Measurements from ENCODE around the gene ZSWIM1. TPM values are rescaled to one million over a fixed set of nuclear protein-coding genes. Genes with fewer than 3 reads are reported as not detected.
A peak's percentile ranks its signal among the peaks of the same experiment; 100 is the strongest.
"Not testable (repeated sequence)": the region's sequence is repeated elsewhere in the genome, so short reads cannot be mapped to it uniquely, and the experiment has no call there.

Gene ZSWIM1
- total RNA-seq, 1 donor from 2014 or later: 16.2 TPM

GRCh38 chr20:45867136-45867818 is 13.8 kb upstream of the ZSWIM1 start:
- no peak overlapping the region for H3K4me3 ChIP-seq (ENCODE audit: low read depth, low read length)

GRCh38 chr20:45867819-45868176 is 13.2 kb upstream of the ZSWIM1 start:
- H3K4me3 ChIP-seq (ENCODE audit: low read depth, low read length): no peak overlapping the region
- peak; percentile 31 for DNase-seq (ENCODE audit: low read depth)
- no peaks in the 10 kb centered on the region for H3K36me3 ChIP-seq (ENCODE audit: control insufficient read depth, insufficient read depth, low read length)
- no peak for TF ChIP-seq CTCF (IDR thresholded peaks at IDR 0.05; ENCODE audit: insufficient read depth, low read length, poor library complexity, severe bottlenecking)
- H3K27me3 ChIP-seq (ENCODE audit: control insufficient read depth, insufficient read depth, low read length): no peaks in the 10 kb centered on the region

More at GRCh38 chr20:45867136-45867818, 13.8 kb upstream of the ZSWIM1 start:
- DNase-seq (ENCODE audit: low read depth): no peak
- Histone ChIP-seq H3K36me3 (ENCODE audit: control insufficient read depth, insufficient read depth, low read length) (no peaks in the 10 kb centered on the region), H3K27me3 (ENCODE audit: control insufficient read depth, insufficient read depth, low read length) (no peaks in the 10 kb centered on the region)
- no peak for TF ChIP-seq CTCF (IDR thresholded peaks at IDR 0.05; ENCODE audit: insufficient read depth, low read length, poor library complexity, severe bottlenecking)

- Histone ChIP-seq H3K4me3 (ENCODE audit: low read depth, low read length) (no peak overlapping the region), H3K36me3 (ENCODE audit: control insufficient read depth, insufficient read depth, low read length) (no peaks in the 10 kb centered on the region), H3K27me3 (ENCODE audit: control insufficient read depth, insufficient read depth, low read length) (no peaks in the 10 kb centered on the region)
- TF ChIP-seq CTCF (IDR thresholded peaks at IDR 0.05; ENCODE audit: insufficient read depth, low read length, poor library complexity, severe bottlenecking): no peak
- DNase-seq (ENCODE audit: low read depth): no peak
These were observed 8.4 kb upstream of the ZSWIM1 start for GRCh38 chr20:45872626-45873025.

- DNase-seq (ENCODE audit: low read depth): no peak
- Histone ChIP-seq H3K4me3 (ENCODE audit: low read depth, low read length) (no peak overlapping the region), H3K27me3 (ENCODE audit: control insufficient read depth, insufficient read depth, low read length) (no peaks in the 10 kb centered on the region), H3K36me3 (ENCODE audit: control insufficient read depth, insufficient read depth, low read length) (no peaks in the 10 kb centered on the region)
- TF ChIP-seq CTCF (IDR thresholded peaks at IDR 0.05; ENCODE audit: insufficient read depth, low read length, poor library complexity, severe bottlenecking): no peak
These were observed 7.5 kb upstream of the ZSWIM1 start for GRCh38 chr20:45873409-45874103.

- not testable (repeated sequence) for H3K4me3 ChIP-seq (ENCODE audit: low read depth, low read length); H3K36me3 ChIP-seq (ENCODE audit: control insufficient read depth, insufficient read depth, low read length)
These were observed 6.9 kb upstream of the ZSWIM1 start for GRCh38 chr20:45874104-45874481.

GRCh38 chr20:45874576-45874975 is 6.5 kb upstream of the ZSWIM1 start:
- Histone ChIP-seq H3K4me3 (ENCODE audit: low read depth, low read length) (no peak overlapping the region), H3K27me3 (ENCODE audit: control insufficient read depth, insufficient read depth, low read length) (no peaks in the 10 kb centered on the region), H3K36me3 (ENCODE audit: control insufficient read depth, insufficient read depth, low read length) (no peaks in the 10 kb centered on the region)
- no peak for DNase-seq (ENCODE audit: low read depth)
- no peak for TF ChIP-seq CTCF (IDR thresholded peaks at IDR 0.05; ENCODE audit: insufficient read depth, low read length, poor library complexity, severe bottlenecking)

More at GRCh38 chr20:45874104-45874481, 6.9 kb upstream of the ZSWIM1 start:
- DNase-seq (ENCODE audit: low read depth); H3K27me3 ChIP-seq (ENCODE audit: control insufficient read depth, insufficient read depth, low read length): not testable (repeated sequence)
